GM12873 (cell line): ENCODE data around the gene SLCO2B1.

Source experiments
- TF ChIP-seq, protein P1 (sequence below): IDR thresholded peaks from 2 replicates; pipeline ENCODE4 v1.5.1; 2012; ENCODE audit warnings: low read depth, mild to moderate bottlenecking, moderate library complexity, low read length, control low read depth; ENCODE audit not compliant: insufficient read depth; ENCODE audit errors: missing control alignments

The SLCO2B1 gene

DNA sequence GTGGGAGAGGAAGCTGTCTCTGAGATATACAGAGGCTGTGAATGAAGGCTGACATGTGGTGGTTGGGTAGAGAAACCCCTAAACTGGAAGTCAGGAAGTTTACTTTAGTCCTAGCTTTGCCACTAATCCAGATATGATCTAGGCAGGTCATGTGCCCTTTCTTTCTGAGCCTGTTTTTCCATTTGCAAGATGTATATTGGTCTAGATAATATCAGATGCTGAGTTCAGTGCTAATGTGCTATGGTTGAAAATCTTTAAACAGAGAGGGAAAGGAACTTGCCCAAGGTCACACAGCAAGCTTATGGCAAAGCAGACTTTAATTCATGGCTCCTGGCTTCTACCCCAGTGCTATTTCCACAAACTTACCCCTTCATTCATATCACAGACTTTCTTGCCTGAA is 63.9 kb downstream of the SLCO2B1 start:
- TF ChIP-seq, protein P1, sequence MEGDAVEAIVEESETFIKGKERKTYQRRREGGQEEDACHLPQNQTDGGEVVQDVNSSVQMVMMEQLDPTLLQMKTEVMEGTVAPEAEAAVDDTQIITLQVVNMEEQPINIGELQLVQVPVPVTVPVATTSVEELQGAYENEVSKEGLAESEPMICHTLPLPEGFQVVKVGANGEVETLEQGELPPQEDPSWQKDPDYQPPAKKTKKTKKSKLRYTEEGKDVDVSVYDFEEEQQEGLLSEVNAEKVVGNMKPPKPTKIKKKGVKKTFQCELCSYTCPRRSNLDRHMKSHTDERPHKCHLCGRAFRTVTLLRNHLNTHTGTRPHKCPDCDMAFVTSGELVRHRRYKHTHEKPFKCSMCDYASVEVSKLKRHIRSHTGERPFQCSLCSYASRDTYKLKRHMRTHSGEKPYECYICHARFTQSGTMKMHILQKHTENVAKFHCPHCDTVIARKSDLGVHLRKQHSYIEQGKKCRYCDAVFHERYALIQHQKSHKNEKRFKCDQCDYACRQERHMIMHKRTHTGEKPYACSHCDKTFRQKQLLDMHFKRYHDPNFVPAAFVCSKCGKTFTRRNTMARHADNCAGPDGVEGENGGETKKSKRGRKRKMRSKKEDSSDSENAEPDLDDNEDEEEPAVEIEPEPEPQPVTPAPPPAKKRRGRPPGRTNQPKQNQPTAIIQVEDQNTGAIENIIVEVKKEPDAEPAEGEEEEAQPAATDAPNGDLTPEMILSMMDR: no peak

DNA sequence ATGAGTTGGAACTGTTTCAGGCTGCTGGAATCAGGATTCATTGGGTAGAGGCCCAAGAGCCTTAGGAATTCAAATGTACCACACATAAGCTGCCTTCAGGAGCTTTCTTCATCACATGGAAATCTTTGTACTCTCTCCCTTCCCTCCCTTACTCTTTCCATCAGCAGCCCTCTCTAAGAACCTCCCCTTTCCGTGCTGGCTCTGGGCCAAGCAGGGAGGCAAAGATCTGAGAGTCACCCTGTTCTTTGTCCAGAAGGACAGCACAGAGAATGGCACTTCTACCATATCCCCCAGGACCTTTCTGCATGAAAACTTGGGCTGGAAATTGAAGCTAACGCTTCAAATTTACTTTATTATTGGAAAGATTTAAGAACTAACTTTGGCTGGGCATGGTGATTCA is 69.0 kb downstream of the SLCO2B1 start:
- TF ChIP-seq, protein P1: no peak

DNA sequence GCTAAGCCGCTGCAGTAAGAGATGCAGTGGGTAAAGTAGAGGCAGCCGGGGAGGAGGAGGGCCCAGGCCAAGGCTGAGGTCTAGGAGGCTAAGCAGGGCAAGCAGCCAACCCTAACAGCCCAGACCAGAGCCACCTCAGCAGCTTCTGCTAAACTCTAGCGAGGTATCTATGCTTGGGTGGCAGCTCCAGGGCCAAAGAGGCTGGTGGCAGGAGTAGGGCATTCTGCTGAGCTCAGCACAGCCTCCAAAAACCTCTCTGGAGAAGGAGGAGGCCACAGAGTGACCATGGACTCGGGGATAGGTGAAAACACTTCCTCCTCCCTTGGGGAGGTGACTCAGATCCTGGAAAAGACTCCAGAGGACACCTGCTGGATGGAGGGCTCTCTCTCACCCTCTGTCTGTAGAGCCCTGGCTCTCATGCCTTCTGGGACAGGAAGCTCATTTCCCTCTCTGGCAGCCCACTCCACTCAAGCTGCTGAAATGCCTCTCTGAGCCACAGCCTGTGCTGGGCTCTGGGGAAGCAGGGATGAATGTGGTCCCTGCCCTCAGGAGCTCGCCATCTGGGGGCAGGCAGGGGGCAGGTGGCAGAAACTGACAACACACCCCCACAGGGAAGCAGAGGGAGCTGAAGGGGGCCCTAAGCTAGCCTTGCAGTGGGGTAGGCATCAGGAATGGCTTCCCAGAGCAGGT is 73.2 kb downstream of the SLCO2B1 start:
- TF ChIP-seq, protein P1: no peak

DNA sequence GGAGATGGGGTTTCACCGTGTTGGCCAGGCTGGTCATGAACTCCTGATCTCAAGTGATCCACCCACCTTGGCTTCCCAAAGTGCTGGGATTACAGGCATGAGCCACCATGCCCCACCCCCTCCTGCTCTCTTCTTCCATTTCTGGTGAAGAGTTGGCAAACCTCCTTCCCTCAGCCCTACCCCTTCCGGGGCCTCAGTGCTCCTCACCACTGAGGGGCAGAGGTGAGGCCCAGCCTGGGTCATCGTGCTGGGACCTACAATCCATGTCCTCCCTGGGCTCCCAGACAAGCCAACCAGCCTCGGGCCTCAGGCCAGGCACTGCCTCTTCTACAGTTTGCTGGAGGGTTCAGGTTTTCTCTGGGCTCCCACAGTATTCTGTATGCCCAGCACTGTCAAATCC is 74.9 kb downstream of the SLCO2B1 start:
- TF ChIP-seq, protein P1: no peak

DNA sequence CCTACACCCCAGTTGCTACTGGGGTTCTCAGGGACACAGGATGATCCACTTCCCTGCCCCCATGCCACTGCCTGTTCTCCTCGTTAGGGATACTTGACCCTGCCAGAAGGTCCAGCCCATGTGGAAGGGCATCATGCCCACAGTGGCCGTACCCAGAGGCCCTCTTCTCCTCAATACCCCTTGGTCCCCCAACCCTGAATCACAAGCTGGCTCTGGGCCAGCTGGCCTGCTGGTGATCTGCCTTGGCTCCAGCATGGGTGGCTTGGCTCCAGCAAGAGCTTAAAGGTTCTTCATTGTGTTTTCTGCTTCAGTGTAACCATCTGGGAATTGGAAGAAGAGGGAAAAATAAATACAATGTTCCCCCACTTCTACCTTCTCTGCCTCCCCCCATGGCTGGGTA is 78.6 kb downstream of the SLCO2B1 start:
- TF ChIP-seq, protein P1: no peak

DNA sequence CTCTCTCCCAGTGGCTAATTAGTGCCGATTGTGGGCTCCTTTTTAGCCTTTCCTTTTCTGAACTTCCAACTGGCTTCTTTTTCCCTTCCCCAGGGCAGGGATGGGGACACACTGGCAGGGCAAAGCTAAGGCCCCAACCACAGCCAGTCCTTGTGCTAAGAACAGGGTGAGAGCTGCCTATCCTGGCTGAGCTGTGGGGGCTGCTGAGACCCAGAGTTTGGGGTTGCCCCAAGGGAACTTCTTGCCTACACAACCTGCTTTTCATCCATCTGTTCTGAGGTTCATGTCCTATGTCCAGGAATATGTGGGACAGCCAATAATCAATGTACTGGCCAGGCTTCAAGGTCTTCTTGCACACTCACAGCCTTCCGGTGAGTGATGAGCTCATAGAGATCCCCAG is 79.7 kb downstream of the SLCO2B1 start:
- TF ChIP-seq, protein P1: no peak

DNA sequence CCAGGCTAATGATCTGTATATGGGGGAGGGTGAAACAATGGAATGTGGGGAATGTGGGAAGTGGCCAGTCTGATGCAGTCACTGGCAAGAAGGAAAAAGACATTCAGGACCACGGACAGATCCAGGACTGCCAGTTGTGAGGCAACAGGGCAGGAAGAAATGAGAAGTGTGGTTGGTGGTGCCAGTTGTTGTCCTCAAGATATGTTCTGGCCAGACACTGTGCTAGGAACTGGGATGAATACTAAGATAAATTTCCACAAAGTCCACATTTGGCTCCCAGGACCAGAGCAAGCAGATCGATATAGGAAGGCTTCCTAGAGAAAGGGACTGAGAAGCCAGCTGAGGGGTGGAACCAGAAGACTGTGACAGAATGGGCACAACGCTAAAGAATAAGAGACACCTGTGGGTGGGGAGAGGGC is 82.9 kb downstream of the SLCO2B1 start:
- TF ChIP-seq, protein P1: no peak

DNA sequence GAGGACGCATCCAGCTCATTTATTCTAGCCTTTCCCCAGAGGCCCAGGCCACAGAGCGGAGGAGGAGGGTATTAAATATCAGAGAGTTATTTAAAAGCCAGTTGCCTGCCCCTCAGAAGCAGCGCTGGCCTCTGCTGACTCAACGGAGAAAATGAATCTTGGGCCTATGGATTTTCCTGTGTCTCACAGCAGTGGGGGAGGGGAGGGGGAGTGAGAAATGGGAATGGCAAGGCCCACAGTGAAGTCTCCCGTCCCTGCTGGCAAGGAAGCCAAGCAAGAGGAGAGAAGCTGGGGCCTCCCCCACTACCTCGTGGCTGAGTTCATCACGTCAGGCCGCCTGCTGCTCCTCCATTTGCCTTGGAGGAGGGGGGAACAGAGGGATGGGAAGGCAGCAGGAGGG is 85.2 kb downstream of the SLCO2B1 start:
- TF ChIP-seq, protein P1: no peak
